IMR-90 (cell line): ENCODE data around the gene ARSH. TPM values are rescaled to one million over a fixed set of nuclear protein-coding genes. Genes with fewer than 3 reads are reported as not detected.

ENCODE experiments used
- ATAC-seq: fragments of 200-7000 bp; cut with Tn5 transposase; 2 replicates; pipeline ENCODE4 v1.9.1; 2020; ENCODE audit warnings: low read depth, mild to moderate bottlenecking, moderate library complexity
- BruUV-seq: library from RNA; stranded (reverse); fragments of 400-500 nt; replicated peaks from 2 replicates; lab custom pipeline; 2021; lab: Mats Ljungman, UMichigan
- CTCF ChIA-PET: fragments of 300-600 bp; formaldehyde crosslinking; extraction: SDS; loops from one replicate; lab custom pipeline; 2021; ENCODE audit warnings: antibody characterized with exemption; lab: Yijun Ruan, JAX
- POLR2A ChIA-PET: fragments of 300-600 bp; sonication (Branson Sonifier 250); formaldehyde crosslinking; loops from one replicate; lab custom pipeline; 2022; ENCODE audit warnings: antibody characterized with exemption; ENCODE audit not compliant: unreplicated experiment; lab: Charles Lee
- DNase-seq: peaks from one replicate; pipeline ENCODE4 v3.0.0; 2013
- H2AFZ ChIP-seq: replicated peaks from 2 replicates; pipeline ENCODE3; 2013; ENCODE audit warnings: low read length, mild to moderate bottlenecking; ENCODE audit not compliant: poor library complexity
- H2AK5ac ChIP-seq: 2 replicates; pipeline ENCODE4 v1.6.1; 2013; ENCODE audit warnings: low read depth, low read length, inconsistent platforms
- H2AK9ac ChIP-seq: replicated peaks from 2 replicates; pipeline ENCODE3; 2013; ENCODE audit warnings: mild to moderate bottlenecking, low read depth, low read length, moderate library complexity; ENCODE audit not compliant: poor library complexity
- H2BK120ac ChIP-seq: 2 replicates; pipeline ENCODE4 v1.6.1; 2013; ENCODE audit warnings: low read depth, low read length, inconsistent platforms
- H2BK15ac ChIP-seq: 3 replicates; pipeline ENCODE4 v1.6.1; 2013; ENCODE audit warnings: low read depth, low read length, inconsistent platforms
- H2BK20ac ChIP-seq: 2 replicates; pipeline ENCODE4 v1.6.1; 2013; ENCODE audit warnings: low read depth, mild to moderate bottlenecking, inconsistent platforms, low read length, moderate library complexity
- H2BK5ac ChIP-seq: 2 replicates; pipeline ENCODE4 v1.6.1; 2013; ENCODE audit warnings: mild to moderate bottlenecking, low read depth, low read length, inconsistent platforms; ENCODE audit not compliant: poor library complexity, severe bottlenecking
- H3K14ac ChIP-seq: replicated peaks from 2 replicates; pipeline ENCODE4 v1.6.1; 2013; ENCODE audit warnings: low read depth, low read length, inconsistent platforms
- H3K18ac ChIP-seq: 2 replicates; pipeline ENCODE4 v1.6.1; 2013; ENCODE audit warnings: low read depth, low read length, control low read depth
- H3K23ac ChIP-seq: 2 replicates; pipeline ENCODE4 v1.6.1; 2013; ENCODE audit warnings: low read depth, low read length, inconsistent platforms
- H3K27ac ChIP-seq: 2 replicates; pipeline ENCODE4 v1.5.1; 2013; ENCODE audit warnings: mild to moderate bottlenecking, control low read depth, low read length; ENCODE audit not compliant: insufficient read depth
- H3K27me3 ChIP-seq: 2 replicates; pipeline ENCODE4 v1.6.1; 2013; ENCODE audit warnings: low read length; ENCODE audit not compliant: control insufficient read depth, insufficient read depth
- H3K36me3 ChIP-seq: 2 replicates; pipeline ENCODE4 v1.6.1; 2013; ENCODE audit warnings: low read length, mixed read lengths; ENCODE audit not compliant: control insufficient read depth, insufficient read depth
- H3K4ac ChIP-seq: 2 replicates; pipeline ENCODE4 v1.6.1; 2013; ENCODE audit warnings: low read depth, low read length, inconsistent platforms
- H3K4me1 ChIP-seq: 2 replicates; pipeline ENCODE4 v1.6.1; 2013; ENCODE audit warnings: low read length, mixed read lengths; ENCODE audit not compliant: control insufficient read depth, insufficient read depth
- H3K4me2 ChIP-seq: 2 replicates; pipeline ENCODE4 v1.6.1; 2013; ENCODE audit warnings: low read depth, mild to moderate bottlenecking, control low read depth, low read length, moderate library complexity
- H3K4me3 ChIP-seq: 2 replicates; pipeline ENCODE4 v1.5.1; 2013; ENCODE audit warnings: low read depth, mild to moderate bottlenecking, control low read depth, low read length, moderate library complexity; ENCODE audit not compliant: insufficient read depth
- H3K56ac ChIP-seq: 2 replicates; pipeline ENCODE4 v1.6.1; 2013; ENCODE audit warnings: low read length, inconsistent platforms; ENCODE audit not compliant: insufficient read depth; ENCODE audit errors: extremely low read depth
- H3K79me1 ChIP-seq, 2 experiments: 2 replicates each; pipeline ENCODE4 v1.6.1; 2013; ENCODE audit warnings: low read length in 2 of 2, inconsistent platforms in 1 of 2, low read depth in 1 of 2
- H3K9ac ChIP-seq: 2 replicates; pipeline ENCODE4 v1.6.1; 2013; ENCODE audit warnings: low read depth, low read length, control low read depth
- H3K9me1 ChIP-seq: 2 replicates; pipeline ENCODE4 v1.6.1; 2013; ENCODE audit warnings: low read length, inconsistent platforms; ENCODE audit not compliant: insufficient read depth
- H3K9me3 ChIP-seq: 2 replicates; pipeline ENCODE4 v1.6.1; 2013; ENCODE audit warnings: low read length; ENCODE audit not compliant: control insufficient read depth, insufficient read depth
- H4K20me1 ChIP-seq: 2 replicates; pipeline ENCODE4 v1.6.1; 2013; ENCODE audit warnings: low read length, inconsistent platforms; ENCODE audit not compliant: insufficient read depth
- H4K5ac ChIP-seq: 2 replicates; pipeline ENCODE4 v1.6.1; 2013; ENCODE audit warnings: mild to moderate bottlenecking, low read depth, low read length, control low read depth
- H4K8ac ChIP-seq, 2 experiments: 2 replicates each; pipeline ENCODE4 v1.6.1; 2013; ENCODE audit warnings: low read depth in 2 of 2, low read length in 2 of 2, control low read depth in 1 of 2, inconsistent platforms in 1 of 2
- H4K91ac ChIP-seq: 2 replicates; pipeline ENCODE4 v1.6.1; 2013; ENCODE audit warnings: low read depth, low read length, inconsistent platforms; ENCODE audit not compliant: insufficient read depth
- BHLHE40 ChIP-seq: fragments of 150-350 bp; IDR thresholded peaks from 2 replicates; pipeline ENCODE4 v1.6.1; 2016; ENCODE audit warnings: mild to moderate bottlenecking, low read depth, low read length
- CEBPB ChIP-seq: IDR thresholded peaks from 2 replicates; pipeline ENCODE4 v1.6.1; 2012; ENCODE audit warnings: low read depth, low read length, improper control_type of control experiment
- CHD1 ChIP-seq: IDR thresholded peaks from 2 replicates; pipeline ENCODE4 v1.6.1; 2012; ENCODE audit warnings: low read depth, low read length, improper control_type of control experiment
- CTCF ChIP-seq: conservative IDR thresholded peaks from 2 replicates; pipeline ENCODE4 v1.5.1; 2012; ENCODE audit warnings: mild to moderate bottlenecking, low read depth, low read length, improper control_type of control experiment
- ELK1 ChIP-seq: fragments of 150-350 bp; IDR thresholded peaks from 2 replicates; pipeline ENCODE4 v1.6.1; 2016; ENCODE audit warnings: low read depth, mild to moderate bottlenecking, low read length, moderate library complexity, borderline replicate concordance
- FOS ChIP-seq: fragments of 150-350 bp; IDR thresholded peaks from 2 replicates; pipeline ENCODE4 v1.6.1; 2016; ENCODE audit warnings: low read depth, low read length
- MAFK ChIP-seq: IDR thresholded peaks from 2 replicates; pipeline ENCODE4 v1.6.1; 2012; ENCODE audit warnings: low read depth, low read length, improper control_type of control experiment
- MAZ ChIP-seq: IDR thresholded peaks from 2 replicates; pipeline ENCODE4 v1.6.1; 2012; ENCODE audit warnings: low read depth, mild to moderate bottlenecking, low read length, improper control_type of control experiment, moderate library complexity, borderline replicate concordance
- MXI1 ChIP-seq: IDR thresholded peaks from 2 replicates; pipeline ENCODE4 v1.6.1; 2012; ENCODE audit warnings: low read depth, mild to moderate bottlenecking, low read length, moderate library complexity, borderline replicate concordance
- NFE2L2 ChIP-seq: fragments of 150-350 bp; IDR thresholded peaks from 2 replicates; pipeline ENCODE4 v1.6.1; 2016; ENCODE audit warnings: low read depth, mild to moderate bottlenecking, low read length
- POLR2A ChIP-seq: IDR thresholded peaks from 2 replicates; pipeline ENCODE4 v1.6.1; 2012; ENCODE audit warnings: mild to moderate bottlenecking, low read depth, low read length
- RAD21 ChIP-seq: IDR thresholded peaks from 2 replicates; pipeline ENCODE4 v1.6.1; 2012; ENCODE audit warnings: low read length, improper control_type of control experiment
- RCOR1 ChIP-seq: IDR thresholded peaks from 2 replicates; pipeline ENCODE4 v1.6.1; 2012; ENCODE audit warnings: mild to moderate bottlenecking, low read length, improper control_type of control experiment; ENCODE audit not compliant: insufficient replicate concordance
- RFX5 ChIP-seq: IDR thresholded peaks from 2 replicates; pipeline ENCODE4 v1.8.0; 2012; ENCODE audit warnings: low read depth, mild to moderate bottlenecking, low read length, moderate library complexity
- SMC3 ChIP-seq: fragments of 150-350 bp; IDR thresholded peaks from 2 replicates; pipeline ENCODE4 v1.6.1; 2016; ENCODE audit warnings: low read depth, mild to moderate bottlenecking, antibody characterized with exemption, low read length, moderate library complexity
- USF2 ChIP-seq: fragments of 150-350 bp; IDR thresholded peaks from 2 replicates; pipeline ENCODE4 v1.6.1; 2017; ENCODE audit warnings: mild to moderate bottlenecking, antibody characterized with exemption, low read length, low read depth
- WGBS, 2 experiments: methylation state at CpG; one replicate each; pipeline versions ENCODE4 v1.1.5 to v1.1.7; 2013; ENCODE audit warnings: missing lambda C conversion rate in 2 of 2; ENCODE audit not compliant: insufficient read length in 1 of 2; ENCODE audit errors: extremely low coverage in 2 of 2; 5-methylcytosine and 5-hydroxymethylcytosine counted together
- dilution Hi-C: fragments of 300-500 bp; cut with HindIII; formaldehyde crosslinking; loops from one replicate; pipeline ENCODE4 v1.14.3; 2018; ENCODE audit warnings: low sequenced_read_pairs; ENCODE audit not compliant: unreplicated experiment
- in situ Hi-C: fragments of 300-500 bp; cut with MboI; formaldehyde crosslinking; loops from 3 replicates; pipeline ENCODE4 v1.14.3; 2019; ENCODE audit warnings: low sequenced_read_pairs, inconsistent platforms, mixed read lengths
- intact Hi-C: fragments of 100-400 bp; cut with micrococcal nuclease; formaldehyde crosslinking; loops from 2 replicates; pipeline ENCODE4 v1.10.0; 2022
- polyA plus RNA-seq, 3 experiments: library from polyadenylated mRNA; depleted of rRNA; stranded (reverse); fragments of >200 nt; gene quantifications; 2 replicates each; pipeline ENCODE4 v1.2.3, GENCODE V29; 2012; ENCODE audit warnings: low replicate concordance in 1 of 3
- total RNA-seq: library from RNA; depleted of rRNA; stranded (reverse); fragments of >200 nt; gene quantifications from 2 replicates; pipeline ENCODE4 v1.2.3, GENCODE V29; 2012

ARSH gene
- total and polyA plus RNA-seq, 2 of the 4 experiments (the other 2 are of a cell fraction) = not detected

DNA sequence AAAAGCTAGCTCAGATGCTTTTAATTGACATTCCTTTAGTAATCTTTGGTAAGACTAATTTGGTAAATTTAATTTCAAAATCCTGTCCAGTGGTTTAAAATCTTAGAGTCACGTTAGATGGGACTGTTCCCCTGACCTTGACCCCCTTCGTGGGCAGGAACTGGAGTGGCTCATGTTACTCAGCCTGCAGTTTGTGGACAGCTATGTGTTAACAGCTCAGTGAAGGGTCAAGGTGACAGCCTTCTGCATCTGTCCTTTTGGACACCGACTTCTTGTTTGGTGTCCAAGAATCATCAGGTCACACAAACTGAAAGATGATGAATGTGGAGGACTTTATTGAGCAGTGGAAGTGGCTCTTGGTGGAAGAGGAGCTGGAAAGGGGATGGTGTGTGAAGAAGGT lies 37.9 kb downstream of the ARSH start:
- H2BK20ac ChIP-seq = no peak overlapping the region
- no peaks in the 10 kb centered on the region for H3K4me1 ChIP-seq
- in situ Hi-C loops (no loop called here), dilution Hi-C loops (no loop called here), intact Hi-C loops (loop anchor here (1.0 kb wide), 1 partner anchor 35 kb away; no protein-coding TSS in a partner anchor)
- no peak overlapping the region for H3K14ac ChIP-seq
- no peak overlapping the region for H2BK120ac ChIP-seq
- no peak overlapping the region for H2BK15ac ChIP-seq
- no peak overlapping the region for H3K4me3 ChIP-seq
- 0 out of 2 replicates have a peak, but pooled peaks cover 1% of the 10 kb centered on the region for H3K9me3 ChIP-seq
- no TSS peak for BruUV-seq
- H4K20me1 ChIP-seq = no peaks in the 10 kb centered on the region
- H3K23ac ChIP-seq = no peak overlapping the region
- ATAC-seq (no peak), DNase-seq (no peak)
- H3K4me2 ChIP-seq = no peak overlapping the region
- no peak overlapping the region for H2AFZ ChIP-seq
- H3K18ac ChIP-seq = no peak overlapping the region
- WGBS, 2 experiments = 31% methylated on average over 3 of the region's 3 CpGs; no CpG with 5 or more reads in 1 of the 2 experiments
- no peak overlapping the region for H4K8ac ChIP-seq
- H3K36me3 ChIP-seq = no peaks in the 10 kb centered on the region
- H2AK9ac ChIP-seq = no peak overlapping the region
- no peak overlapping the region for H3K27ac ChIP-seq
- no peak overlapping the region for H3K9ac ChIP-seq
- H2BK5ac ChIP-seq = no peak overlapping the region
- TF ChIP-seq CTCF = no peak
- no peak for TF ChIP-seq POLR2A
- TF ChIP-seq RAD21 = no peak
- no peak for TF ChIP-seq NFE2L2
- no peak for TF ChIP-seq MAZ
- TF ChIP-seq MAFK = no peak
- no peak for TF ChIP-seq MXI1
- no peak for TF ChIP-seq SMC3
- no peak for TF ChIP-seq CEBPB
- TF ChIP-seq USF2 = no peak
- no peak for TF ChIP-seq FOS
- no peak for TF ChIP-seq RFX5
- no peak for TF ChIP-seq RCOR1
- TF ChIP-seq ELK1 = no peak
- no peak for TF ChIP-seq CHD1
- no peak for TF ChIP-seq BHLHE40
- no peak overlapping the region for H3K56ac ChIP-seq
- H3K27me3 ChIP-seq = no peaks in the 10 kb centered on the region
- H4K91ac ChIP-seq = no peak overlapping the region
- ChIA-PET POLR2A (no interaction called here), CTCF (no interaction called here)
- H3K4ac ChIP-seq = no peak overlapping the region
- no peak overlapping the region for H2AK5ac ChIP-seq
- H4K5ac ChIP-seq = no peak overlapping the region
- no peaks in the 10 kb centered on the region for H3K79me1 ChIP-seq
- H3K9me1 ChIP-seq = no peaks in the 10 kb centered on the region
